Stimulated activated CD4-positive, alpha-beta T cell treated with anti-CD3 and anti-CD28 coated beads, Interleukin-2, amount 100 ng/mL, for 4 hours (primary cell): ENCODE data around the gene TMEM91.

Experiments
- DNase-seq: peaks from one replicate; pipeline ENCODE4 v3.0.0-alpha.2; 2020; ENCODE audit warnings: low read depth

TMEM91 gene

DNA sequence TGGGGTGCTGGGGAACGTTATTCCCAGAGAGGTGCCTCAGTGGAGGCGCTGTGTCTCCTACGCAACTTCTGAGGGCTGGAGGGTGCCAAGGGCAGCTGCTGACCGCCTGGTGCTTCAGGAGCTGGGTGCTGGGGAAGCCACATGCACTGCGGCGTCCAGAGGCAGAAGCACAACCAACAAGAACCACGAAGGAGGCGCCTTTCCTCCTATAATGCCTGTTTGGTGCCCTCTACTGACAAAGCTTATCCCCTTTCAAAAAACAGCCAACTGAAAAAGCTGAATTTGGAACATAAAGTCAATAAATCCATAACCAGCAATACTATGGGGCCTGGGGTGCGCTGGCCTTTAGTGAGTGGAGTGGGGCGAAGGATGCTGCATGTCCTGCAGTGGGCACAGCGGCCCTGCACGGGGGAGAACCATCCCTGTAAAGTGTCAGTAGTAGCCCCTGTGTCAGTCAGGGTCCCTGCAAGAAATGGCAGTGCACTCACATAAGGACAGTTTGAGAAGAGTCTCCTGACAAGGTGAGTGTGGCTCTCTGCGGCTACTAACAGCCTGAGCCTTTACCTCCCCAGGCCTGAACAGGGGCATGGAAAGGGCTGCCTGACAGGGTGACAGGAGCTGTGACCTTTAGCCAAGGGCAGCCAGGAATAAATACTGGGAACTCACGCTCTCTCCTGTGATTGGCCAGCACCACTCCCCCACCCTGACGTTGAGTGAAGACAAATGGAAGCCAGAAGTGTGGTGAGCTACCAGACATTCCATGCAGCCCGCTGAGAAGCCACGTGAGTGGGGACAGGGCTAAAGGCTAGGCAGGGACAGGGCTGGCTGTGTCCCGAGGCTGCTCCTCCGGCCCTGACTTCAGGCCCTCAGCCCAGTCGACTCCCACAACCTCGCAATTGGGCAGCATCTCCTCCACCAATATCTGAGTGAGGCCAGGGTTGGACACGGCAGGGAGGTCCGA lies 55.4 kb downstream of the TMEM91 start:
- no peak for DNase-seq

DNA sequence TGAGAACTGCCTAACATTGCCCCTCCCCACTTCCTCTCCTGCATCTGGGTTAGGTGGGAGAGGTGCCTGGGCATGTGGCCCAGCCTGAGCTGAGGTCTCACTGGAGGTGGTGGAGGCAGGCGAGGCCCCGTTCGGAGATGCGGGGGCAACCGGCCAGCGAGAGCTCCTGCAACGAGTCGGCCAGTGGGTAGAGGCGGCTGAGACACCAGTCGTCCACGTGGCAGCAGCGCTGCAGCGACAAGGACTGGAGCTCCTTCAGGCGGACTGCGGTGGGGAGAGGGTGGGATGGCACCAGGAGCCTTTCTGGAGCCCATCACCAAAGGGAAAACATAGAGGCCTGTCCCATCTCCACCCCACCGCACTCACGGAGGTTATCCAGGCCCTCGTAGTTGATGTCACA lies 56.8 kb downstream of the TMEM91 start:
- no peak for DNase-seq
